ENCODE data around the gene FAM114A2.
A peak's percentile ranks its signal among the peaks of the same experiment; 100 is the strongest.
"Not testable (repeated sequence)": the region's sequence is repeated elsewhere in the genome, so short reads cannot be mapped to it uniquely, and the experiment has no call there.

FAM114A2 gene

GRCh38 chr5:154038707-154039457, at the start of gene FAM114A2, which contains the start of gene MFAP3:
Gene FAM114A2, minus strand, starts transcription at chr5:154038910. Its CDS starts 3,957 bp downstream, at chr5:154034953.
Gene MFAP3, plus strand, starts transcription at chr5:154038967. Its CDS starts 10,756 bp downstream, at chr5:154049723.
- peak; percentile 81 for DNase-seq (ENCODE audit: low read depth)

- peak; percentile 21 for DNase-seq (ENCODE audit: low read depth)
Observed at GRCh38 chr5:154087260-154087659, 48.5 kb upstream of the FAM114A2 start.

GRCh38 chr5:154086641-154087040, 47.9 kb upstream of the FAM114A2 start:
- DNase-seq (ENCODE audit: low read depth) = no peak

- DNase-seq (ENCODE audit: low read depth) = no peak
Observed at GRCh38 chr5:154086146-154086545, 47.4 kb upstream of the FAM114A2 start.

- no peak for DNase-seq (ENCODE audit: low read depth)
Observed at GRCh38 chr5:154084062-154084639, 45.4 kb upstream of the FAM114A2 start.

GRCh38 chr5:154081246-154081645, 42.5 kb upstream of the FAM114A2 start:
- no peak for DNase-seq (ENCODE audit: low read depth)

- DNase-seq (ENCODE audit: low read depth) = no peak
Observed at GRCh38 chr5:154078272-154078671, 39.6 kb upstream of the FAM114A2 start.

GRCh38 chr5:154077696-154078095, 39.0 kb upstream of the FAM114A2 start:
- peak; percentile 87 for DNase-seq (ENCODE audit: low read depth)

GRCh38 chr5:154076240-154076922, 37.7 kb upstream of the FAM114A2 start:
- no peak for DNase-seq (ENCODE audit: low read depth)

GRCh38 chr5:154072414-154073171, 33.9 kb upstream of the FAM114A2 start:
- peak; percentile 54 for DNase-seq (ENCODE audit: low read depth)

GRCh38 chr5:154071799-154072413, 33.2 kb upstream of the FAM114A2 start:
- DNase-seq (ENCODE audit: low read depth) = no peak

GRCh38 chr5:154069854-154070253, 31.1 kb upstream of the FAM114A2 start:
- DNase-seq (ENCODE audit: low read depth) = not testable (repeated sequence)

- DNase-seq (ENCODE audit: low read depth) = no peak
Observed at GRCh38 chr5:154065971-154066370, 27.3 kb upstream of the FAM114A2 start.

GRCh38 chr5:154063372-154063771, 24.7 kb upstream of the FAM114A2 start:
- DNase-seq (ENCODE audit: low read depth) = no peak

GRCh38 chr5:154060606-154061005, 21.9 kb upstream of the FAM114A2 start:
- DNase-seq (ENCODE audit: low read depth) = no peak

- DNase-seq (ENCODE audit: low read depth) = no peak
Observed at GRCh38 chr5:154059583-154059982, 20.9 kb upstream of the FAM114A2 start.

GRCh38 chr5:154059039-154059430, 20.3 kb upstream of the FAM114A2 start:
- DNase-seq (ENCODE audit: low read depth) = no peak

- peak; percentile 31 for DNase-seq (ENCODE audit: low read depth)
Observed at GRCh38 chr5:154058055-154059038, 19.6 kb upstream of the FAM114A2 start.

GRCh38 chr5:154055201-154055600, 16.5 kb upstream of the FAM114A2 start:
- DNase-seq (ENCODE audit: low read depth) = no peak

- no peak for DNase-seq (ENCODE audit: low read depth)
Observed at GRCh38 chr5:154053468-154053867, 14.8 kb upstream of the FAM114A2 start.

- no peak for DNase-seq (ENCODE audit: low read depth)
Observed at GRCh38 chr5:154049636-154050035, 10.9 kb upstream of the FAM114A2 start.

Data from amniotic epithelial cell (primary cell).